Putamen (tissue), 1 donor: Measurements from ENCODE around the gene DIPK1A.

Experiments
- DNase-seq: peaks from one replicate; pipeline ENCODE4 v3.0.0-alpha.2; 2016; ENCODE audit warnings: low spot score

DIPK1A gene

DNA sequence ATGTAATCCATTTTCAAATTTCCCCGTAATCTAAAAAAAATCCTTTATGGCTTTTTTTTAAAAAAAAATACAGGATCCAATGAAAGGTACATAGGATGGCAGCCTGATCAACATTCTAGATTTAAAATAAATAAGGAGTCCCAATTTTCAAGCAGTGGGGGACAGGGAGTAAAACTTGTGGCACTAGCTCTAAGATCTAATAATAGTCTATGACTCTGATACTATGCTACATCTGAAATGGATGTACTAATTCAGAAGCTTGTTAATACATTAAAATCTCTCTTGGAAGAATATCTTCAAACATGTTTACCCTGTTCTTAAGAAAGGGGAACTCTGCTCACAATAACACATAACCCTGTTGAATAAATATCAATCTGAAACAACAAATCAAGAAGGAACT, 8.5 kb downstream of the DIPK1A start:
- DNase-seq: no peak

DNA sequence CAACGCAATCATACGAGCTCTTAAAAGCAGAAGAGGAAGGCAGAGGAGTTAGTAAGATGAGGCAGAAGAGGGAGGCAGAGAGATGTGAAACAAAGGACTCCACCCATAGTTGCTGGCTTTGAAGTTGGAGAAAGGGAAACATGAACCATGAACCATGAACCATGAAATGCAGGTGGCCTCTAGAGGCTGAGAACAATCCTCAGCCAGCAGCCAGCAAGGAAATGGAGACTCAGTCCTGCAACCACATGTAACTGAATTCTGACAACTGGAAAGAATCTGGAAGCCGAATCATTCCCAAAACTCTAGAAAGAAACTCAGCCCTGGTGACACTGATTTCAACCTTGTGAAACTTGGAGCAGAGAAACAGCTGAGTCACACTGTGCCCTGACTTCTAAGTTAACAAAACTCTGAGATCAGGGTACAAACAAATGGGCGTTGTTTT, 10.1 kb downstream of the DIPK1A start:
- no peak for DNase-seq

DNA sequence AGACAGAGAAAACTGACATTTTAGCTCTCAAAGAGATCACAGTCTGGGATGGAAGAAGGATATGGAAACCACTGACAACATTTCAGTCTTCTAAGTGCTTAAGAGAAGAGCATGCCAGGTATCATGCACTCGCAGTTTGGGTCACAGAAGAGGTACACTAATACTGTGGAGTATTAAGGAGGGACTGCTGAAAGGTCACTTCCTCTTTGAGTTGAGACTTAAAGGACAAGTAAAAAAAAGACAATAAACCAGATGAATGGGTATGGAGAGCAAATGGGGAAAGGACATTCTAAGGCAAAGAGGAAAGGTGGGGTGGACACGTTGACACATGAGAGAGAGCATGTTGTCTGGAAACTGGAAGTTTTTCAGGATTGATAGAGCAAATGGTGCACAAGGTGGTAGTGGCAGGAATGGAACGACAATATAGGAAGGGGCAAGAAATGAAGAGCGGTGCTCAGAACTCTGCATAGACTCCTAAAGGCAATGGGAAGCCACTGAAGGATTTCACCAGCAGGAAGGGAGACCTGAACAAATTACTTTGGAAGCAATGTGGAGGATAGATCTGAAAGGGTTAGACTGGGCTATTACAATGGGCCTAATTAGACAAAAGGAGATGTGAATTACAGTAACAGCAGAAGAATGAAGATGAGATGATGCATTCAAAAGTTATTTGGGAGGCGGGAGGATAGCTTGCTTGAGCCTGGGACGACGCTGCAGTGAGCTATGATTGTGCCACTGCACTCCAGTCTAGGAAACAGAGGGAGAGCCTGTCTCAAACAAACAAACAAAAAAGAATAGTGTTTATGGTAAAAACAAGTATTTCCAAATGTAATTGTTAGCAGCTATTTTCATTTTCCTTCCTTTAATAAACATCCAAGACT, 11.1 kb downstream of the DIPK1A start:
- no peak for DNase-seq

DNA sequence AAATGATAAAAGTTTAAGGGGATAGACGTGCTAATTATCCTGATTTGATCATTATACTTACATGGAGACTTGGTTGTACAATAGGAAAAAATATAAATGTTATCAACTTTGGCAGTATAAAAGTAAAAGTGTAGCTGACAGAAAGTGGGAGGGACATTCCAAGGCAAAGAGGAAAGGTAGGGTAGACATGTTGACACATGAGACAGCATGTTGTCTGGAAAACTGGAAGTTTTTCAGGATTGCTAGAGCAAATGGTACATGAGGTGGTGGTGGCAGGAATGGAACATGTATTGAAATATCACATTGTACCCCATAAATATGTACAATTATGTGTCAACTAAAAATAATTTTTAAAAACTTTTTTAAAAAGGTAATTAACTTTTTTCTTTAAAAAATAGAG, 13.2 kb downstream of the DIPK1A start:
- DNase-seq: no peak

DNA sequence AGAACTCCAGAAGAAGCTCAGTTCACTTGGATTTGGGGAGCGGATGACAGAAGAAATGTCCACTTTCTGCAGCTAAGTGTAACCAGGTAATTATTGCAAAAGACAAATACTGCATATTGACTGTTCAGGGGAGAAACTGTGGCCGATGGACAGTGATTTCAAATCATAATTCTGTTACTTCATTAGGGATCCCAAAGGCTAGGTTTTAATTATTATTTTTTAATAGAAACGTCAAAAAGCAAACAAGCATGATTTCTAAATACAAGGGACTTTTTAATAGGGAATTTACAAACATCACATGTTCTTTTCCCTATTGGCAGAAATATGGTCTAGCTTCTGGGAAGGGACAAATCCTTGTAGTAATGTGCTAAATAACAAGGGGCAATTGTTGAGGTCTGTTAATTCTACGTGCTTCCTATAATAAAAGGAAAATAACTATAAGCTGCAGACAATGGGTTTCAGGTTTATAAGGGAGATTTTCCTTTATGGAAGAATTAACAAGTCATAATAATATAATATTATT, 15.5 kb downstream of the DIPK1A start:
- peak; percentile 47 for DNase-seq

DNA sequence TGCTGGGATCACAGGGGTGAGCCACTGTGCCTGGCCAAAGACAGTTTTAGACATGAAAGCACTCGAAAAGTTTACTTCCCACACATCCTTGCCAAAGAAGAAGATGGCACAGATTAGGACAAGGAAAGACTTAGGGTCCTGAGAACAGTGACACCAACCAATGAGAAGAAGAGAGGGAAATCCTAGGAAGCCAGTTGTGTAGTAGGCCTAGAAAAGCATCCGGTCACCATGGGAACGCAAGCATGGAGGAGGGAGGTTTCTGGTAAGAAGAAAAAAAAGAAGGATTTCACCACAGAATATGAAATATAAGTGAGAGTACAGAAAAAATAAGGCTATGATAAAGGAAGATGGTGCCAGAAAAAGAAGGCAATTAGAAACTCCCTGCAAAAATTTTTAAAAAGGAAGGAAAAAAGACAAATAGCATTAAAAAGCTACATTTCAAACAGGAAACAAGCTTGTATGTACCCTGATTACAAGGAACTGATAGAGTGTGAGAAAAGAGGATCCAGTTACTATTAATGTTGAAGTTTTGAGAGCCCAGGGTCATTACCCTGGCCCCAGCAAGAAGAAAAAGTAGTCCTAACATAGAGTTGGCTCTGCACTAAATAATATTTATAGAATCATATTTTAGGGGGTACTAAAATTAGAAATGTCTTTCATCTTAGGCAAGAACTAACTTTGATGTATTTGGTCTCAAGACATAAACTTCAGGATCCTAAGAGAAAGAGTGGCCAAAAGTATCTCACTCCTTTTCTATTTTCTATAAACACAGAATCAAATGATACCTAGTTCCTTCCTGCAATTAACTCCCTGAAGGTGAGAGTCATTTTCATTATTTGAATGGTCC, 16.1 kb downstream of the DIPK1A start:
- peak; percentile 62 for DNase-seq

DNA sequence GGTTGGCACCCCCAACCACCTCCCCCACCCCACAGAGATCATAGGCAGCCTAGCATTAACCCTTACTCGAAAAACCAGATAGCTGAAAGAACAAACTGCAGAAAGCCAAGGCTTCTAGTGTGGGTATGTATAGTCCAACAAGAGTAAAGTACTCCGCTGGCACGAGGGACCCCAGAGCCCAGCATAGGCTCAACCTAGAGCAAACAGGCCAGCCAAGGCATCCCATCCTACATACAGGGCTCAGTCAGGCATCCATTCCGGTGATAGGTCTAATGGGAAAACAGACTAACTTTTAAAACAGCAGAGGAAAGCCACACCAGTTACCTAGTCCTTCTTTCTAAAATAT, 17.8 kb downstream of the DIPK1A start:
- no peak for DNase-seq

DNA sequence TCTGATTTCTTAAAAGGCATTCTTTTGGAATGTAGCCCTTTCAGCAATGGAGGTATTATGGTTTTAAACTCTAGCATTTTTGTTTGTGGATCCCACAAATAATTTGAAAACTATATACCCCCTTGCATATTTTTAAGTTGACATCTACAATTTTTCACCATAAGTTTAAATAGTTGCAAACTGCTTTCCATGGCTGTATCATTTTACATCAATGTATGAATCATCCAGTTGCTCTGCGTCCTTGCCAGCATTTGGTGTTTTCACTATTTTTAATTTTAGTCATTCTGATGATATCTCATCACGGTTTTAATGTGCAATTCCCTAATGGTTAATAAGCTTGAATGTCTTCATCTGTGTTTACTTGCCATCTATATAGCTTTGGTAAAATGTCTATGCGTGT, 20.7 kb downstream of the DIPK1A start:
- DNase-seq: no peak

DNA sequence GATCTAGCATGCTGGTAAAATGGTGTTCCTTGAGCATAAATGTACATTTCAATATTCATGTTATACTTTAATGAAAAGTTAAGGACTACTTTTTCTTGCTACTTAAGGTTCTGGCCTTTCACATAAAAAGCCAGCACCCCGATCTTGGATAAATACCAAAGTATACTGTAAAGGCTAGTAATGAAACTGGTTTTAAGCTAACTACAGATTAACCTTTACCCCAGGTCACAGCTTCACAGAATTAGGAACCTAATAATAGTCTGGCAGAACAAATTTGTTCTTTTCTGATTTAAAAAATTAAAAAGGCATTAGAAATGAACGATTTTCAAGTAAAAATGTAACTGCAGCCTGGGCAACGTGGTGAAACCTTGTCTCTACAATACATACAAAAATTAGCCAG, 23.5 kb downstream of the DIPK1A start:
- no peak for DNase-seq

DNA sequence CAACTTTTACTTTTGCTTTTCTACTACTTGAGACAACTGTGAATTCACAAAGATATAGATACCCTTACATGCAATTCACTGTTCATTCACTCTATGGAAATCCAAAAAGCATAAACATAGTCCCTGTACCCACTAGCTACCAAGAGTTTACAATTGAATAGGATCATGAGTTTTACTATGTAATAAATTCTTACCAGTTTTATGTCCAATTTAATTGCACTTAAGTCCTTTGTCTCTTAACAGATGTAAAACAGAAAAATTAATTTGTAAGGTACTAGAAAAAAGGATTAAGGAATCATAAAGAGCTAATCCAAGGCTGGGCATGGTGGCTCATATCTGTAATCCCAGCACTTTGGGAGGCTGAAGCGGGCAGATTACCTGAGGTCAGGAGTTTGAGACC, 24.4 kb downstream of the DIPK1A start:
- DNase-seq: no peak

DNA sequence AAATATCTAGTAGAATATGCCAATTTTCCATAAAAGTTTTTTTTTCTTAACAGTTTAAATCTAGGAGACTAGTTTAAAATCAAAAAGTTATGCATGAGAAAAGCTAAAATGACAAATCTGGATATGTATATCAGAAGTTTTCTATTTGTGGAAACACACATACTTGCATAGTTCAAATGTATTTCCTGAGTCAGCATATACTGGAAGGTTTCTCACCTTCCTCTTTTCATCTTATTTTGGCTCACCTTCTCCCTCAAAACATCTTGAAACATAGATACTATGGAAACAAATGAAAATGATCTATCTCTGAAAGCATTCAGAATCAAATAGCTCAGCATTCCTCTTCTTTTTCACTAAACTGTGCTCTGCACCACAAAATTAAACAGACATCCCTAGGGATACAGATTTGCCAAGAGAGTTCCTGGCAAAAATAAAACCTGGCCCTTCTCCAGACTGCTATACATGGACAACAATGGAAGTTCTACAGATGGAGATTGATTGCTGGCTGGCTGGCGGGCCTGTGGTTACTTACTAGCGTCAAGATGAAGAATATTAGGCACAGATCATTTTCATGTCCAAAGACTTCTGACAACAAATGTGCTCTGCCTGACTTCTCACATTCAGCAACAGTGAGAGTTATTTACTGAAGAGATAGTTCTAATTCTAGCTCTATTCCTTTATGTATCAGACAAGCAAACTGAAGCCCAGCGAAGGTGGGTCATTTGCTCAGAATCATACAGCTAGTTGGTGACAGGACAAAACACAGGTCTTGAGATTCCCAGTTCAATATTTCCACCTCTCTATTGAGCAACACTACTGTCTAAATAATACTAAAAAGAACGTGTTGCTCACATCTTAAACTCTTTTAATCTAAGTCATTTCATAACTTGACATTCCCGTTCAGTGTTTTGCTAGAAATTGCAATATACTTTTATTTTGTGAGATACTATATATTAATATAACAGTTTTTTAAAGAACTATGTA, 26.6 kb downstream of the DIPK1A start:
- DNase-seq: peak; percentile 68

DNA sequence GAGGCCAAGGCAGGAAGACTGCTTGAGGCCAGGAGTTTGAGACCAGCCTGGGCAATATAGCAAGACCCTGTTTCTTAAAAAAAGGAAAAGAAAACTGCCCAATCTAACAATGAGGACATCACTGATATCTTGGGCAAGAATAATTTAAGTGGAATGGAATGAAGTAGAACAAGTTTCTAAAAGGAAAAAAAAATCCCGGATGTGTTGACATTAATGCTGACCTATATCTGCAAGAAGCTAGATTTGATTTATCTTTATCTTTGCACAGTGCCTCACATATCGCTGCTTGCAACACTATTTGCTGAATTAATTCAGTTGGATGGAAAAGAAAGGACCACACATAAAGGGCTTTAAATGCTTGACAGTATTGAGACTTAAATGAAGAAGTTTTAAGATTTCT, 27.8 kb downstream of the DIPK1A start:
- DNase-seq: no peak

DNA sequence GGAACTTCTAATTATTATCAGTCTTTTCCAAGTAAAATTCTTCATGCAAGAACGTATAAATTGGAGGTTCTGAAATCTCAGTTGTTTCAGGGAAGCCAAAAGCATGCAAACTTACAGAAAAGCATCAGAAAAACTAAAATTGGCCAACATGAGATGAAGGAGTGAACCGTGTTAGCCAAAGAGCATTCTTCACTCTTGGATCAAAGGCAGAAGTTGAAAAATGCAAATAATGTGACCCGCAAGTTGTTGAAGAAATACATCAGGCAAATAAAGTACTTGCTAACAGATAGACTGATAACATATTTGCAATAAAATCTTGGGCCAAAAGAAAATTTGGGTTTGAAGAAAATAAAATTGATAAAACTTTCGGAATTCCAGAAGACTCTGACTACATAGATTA, 29.6 kb downstream of the DIPK1A start:
- DNase-seq: no peak

DNA sequence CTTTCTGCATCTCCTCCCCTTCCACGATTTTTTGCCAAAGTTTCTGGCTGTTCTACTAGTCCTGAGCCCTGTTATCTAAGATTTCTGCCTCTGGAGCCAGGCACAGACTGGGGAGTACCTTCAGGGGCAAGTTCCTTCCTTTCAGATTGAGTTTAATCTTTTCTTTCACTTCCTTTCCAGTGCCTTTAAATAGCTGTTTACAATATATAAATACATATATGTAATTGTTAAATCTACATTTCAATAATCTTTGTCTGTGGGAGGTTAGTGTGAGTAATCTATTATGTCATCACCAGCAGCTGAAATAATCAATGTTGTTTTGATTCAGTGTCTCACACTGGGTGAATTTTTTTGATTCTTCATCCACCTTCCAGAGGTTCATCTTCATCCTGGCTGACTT, 31.8 kb downstream of the DIPK1A start:
- DNase-seq: no peak

DNA sequence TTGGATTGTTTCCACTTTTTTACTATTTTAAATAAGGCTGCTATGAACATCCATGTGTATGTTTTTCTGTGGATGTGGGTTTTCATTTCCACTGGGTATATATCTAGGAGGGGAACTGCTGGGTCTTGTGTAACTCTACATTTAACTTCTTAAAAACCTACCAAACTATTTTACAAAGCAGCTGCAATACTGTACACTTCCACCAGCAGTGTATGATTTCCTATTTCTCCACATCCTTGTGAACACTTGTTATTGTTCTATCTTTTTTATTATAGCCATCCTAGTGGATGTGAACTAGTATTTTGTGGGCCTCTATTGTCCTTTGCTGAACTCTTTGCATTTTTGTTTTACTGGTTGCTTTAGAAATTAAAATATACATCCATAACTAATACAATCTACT, 33.4 kb downstream of the DIPK1A start:
- no peak for DNase-seq

DNA sequence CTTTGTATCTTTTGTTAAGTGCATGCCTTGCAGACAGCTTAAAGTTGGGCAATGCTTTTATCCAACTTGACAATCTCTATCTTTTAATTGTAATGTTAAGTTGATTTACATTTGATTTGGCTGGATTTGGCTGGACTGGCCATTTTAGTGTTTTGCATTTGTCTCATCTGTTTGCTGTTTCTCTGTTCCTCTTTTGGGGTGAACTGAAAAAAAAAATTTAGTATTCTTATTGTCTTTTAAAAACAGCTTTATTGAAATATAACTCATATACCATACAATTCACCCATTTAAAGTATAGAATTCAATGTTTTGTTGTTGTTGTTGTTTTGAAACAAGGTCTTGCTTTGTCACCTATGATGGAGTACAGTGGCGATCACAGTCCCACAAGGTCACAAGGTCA, 34.4 kb downstream of the DIPK1A start:
- DNase-seq: no peak

DNA sequence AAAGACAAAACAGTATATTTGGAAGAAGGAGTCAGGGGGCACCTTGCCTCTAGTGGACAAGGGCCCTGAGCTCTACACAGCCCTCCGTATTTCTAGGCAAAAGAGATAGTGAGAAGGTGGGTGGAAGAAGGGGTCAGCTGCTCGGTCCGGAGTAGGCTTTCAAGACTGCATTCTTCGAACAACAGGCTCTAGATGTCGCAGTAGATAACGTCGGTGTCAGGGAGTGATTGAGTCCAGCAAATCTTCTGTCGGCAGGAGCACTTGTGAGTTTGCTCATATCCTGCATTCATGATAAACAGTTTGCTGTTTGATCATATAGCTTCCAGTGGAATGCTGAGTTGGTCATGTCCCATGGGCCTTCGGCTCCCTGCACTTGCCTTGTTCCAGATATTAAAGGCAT, 36.8 kb downstream of the DIPK1A start:
- DNase-seq: no peak

DNA sequence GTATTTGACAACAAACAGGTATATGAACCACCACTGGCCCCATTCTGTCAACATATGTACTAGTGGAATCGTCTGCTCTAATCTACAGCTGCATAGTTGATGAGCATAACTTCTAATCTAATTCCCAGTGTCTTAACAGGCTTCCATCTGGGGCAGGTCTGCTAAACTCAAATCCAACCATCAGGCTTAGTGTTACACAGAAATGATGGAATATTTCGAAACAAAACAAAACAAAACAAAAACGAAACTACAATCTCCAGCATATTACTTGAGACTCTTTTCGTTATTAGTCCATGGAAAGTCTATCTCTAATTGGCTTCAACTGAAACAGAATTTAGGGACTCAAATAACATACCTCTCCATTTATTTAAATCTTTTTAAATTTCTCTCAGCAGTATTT, 37.6 kb downstream of the DIPK1A start:
- no peak for DNase-seq

DNA sequence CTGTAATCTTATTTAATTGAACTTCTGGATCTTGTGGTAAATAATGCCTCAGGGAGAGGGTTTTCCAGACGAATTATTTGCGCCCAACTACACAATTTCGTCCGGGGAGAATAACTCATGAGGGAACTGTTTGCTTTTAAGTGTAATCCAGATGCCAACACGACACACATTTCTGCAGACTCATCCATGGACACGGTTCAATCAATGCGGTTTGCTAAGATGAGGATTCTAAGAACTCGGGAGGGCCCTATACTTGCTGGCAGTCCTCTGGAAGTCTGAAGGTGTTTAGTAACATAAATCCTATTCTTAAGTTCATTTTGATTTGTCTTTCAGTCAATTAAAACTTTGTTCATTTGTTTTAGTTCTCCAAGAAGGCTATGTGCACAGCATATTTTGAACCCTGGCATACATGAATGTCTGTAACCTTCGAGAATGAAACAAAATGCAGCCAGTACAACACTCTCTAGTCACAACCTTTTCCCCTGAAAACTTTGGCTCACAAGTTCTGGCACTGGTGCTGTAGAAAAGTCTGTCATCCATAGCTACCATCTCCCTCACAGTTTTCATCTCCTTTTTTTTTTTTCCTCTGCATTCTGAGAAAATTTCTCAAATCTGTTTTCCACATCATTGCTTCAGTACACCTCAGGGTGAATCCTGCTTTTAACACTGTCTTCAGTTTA, 38.8 kb downstream of the DIPK1A start:
- no peak for DNase-seq

DNA sequence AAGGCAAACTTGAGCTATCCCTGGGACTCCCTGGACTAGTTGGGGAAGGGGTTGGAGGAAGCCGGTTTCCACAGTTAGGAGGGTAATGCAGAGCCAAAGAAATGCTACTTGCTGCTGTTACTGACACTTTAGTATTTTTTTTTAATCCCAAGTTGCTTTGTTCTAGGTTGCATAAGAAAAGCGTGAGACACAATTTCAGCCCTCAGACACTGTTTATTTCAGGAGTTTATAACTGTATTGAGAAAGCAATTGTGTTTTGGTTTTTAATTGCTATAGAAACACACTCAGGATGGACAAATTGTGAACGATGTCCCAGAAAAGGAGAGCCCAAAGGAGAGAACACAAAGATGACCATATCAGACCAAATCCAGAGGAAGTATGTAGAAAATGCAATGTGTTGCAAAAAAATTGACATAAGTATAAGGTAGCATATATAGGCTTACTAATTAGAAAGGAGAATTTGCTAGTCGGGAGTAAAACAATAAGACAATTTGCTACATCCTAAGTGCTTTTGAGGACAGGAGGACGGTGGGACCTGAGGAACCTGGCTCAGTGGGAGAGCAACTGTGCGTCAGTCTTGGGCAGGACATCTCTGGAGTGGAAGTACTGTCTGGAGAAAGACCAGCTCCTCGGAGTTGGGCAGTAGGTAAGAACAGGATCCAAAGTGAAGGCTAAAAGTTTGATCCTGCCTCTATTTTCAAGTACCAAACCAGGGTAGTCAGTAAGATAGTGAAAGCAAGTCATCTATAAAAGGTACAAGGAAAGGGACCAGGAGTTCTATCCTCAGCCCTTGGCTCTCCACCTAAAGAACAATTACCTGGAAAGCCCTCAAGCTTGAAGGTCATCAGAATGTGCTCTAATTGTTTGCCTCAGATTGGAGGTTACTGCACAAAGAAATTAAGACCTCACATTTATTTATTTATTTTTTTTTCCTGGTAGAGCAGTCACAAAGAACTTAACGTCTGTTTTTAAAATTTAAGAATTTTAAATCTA, 39.9 kb downstream of the DIPK1A start:
- DNase-seq: no peak
